Gastrocnemius medialis (tissue), 4 donors: ENCODE data around the gene OR10C1. TPM values are rescaled to one million over a fixed set of nuclear protein-coding genes. Genes with fewer than 3 reads are reported as not detected.

Source experiments
- ATAC-seq, 2 donors: fragments of 150-250 bp; one replicate each; pipeline ENCODE4 v1.9.1; 2016
- DNase-seq, 2 donors: peaks; one replicate each; pipeline ENCODE4 v3.0.0-alpha.2; 2019
- H3K27ac ChIP-seq, 4 donors: fragments of 200-600 bp; sonication (generic); 1 replicate in 1 of 4; 2 replicates in 3 of 4; pipeline ENCODE4 v1.5.1; 2016 to 2018; ENCODE audit warnings: mild to moderate bottlenecking in 2 of 4, moderate library complexity in 1 of 4
- H3K27me3 ChIP-seq, 3 donors: fragments of 200-600 bp; sonication (generic) in 2 of 3; 1 replicate in 1 of 3; 2 replicates in 2 of 3; pipeline versions ENCODE4 v1.5.1 to v1.6.0; 2016 to 2019; ENCODE audit warnings: mild to moderate bottlenecking in 1 of 3, moderate library complexity in 1 of 3
- H3K36me3 ChIP-seq, 2 donors: fragments of 200-600 bp; sonication (generic) in 1 of 2; one replicate each; pipeline ENCODE4 v1.5.1; 2017 to 2018
- H3K4me1 ChIP-seq, 2 donors: fragments of 200-600 bp; sonication (generic) in 1 of 2; one replicate each; pipeline ENCODE4 v1.5.1; 2016 to 2017; ENCODE audit warnings: mild to moderate bottlenecking in 2 of 2
- H3K4me3 ChIP-seq, 4 donors: fragments of 200-600 bp; sonication (generic) in 3 of 4; 1 replicate in 1 of 4; 2 replicates in 3 of 4; pipeline ENCODE4 v1.5.1; 2016 to 2019; ENCODE audit warnings: mild to moderate bottlenecking in 2 of 4
- H3K9me3 ChIP-seq, 3 donors: fragments of 200-600 bp; sonication (generic) in 2 of 3; 1 replicate in 1 of 3; 2 replicates in 2 of 3; pipeline ENCODE4 v1.5.1; 2016 to 2019
- POLR2A ChIP-seq, 2 donors: fragments of 450-650 bp; IDR thresholded peaks; one replicate each; pipeline ENCODE4 v1.6.1; 2017; ENCODE audit warnings: antibody characterized with exemption in 2 of 2, mild to moderate bottlenecking in 2 of 2, moderate library complexity in 2 of 2
- in situ Hi-C, 4 donors: fragments of 200-750 bp; cut with MboI; loops; one replicate each; pipeline versions ENCODE4 v1.15.0 to v1.8.0; 2017; ENCODE audit warnings: low sequenced_read_pairs in 4 of 4
- intact Hi-C: fragments of 100-400 bp; cut with DNase I; formaldehyde crosslinking; loops from one replicate; pipeline ENCODE4 v1.15.1; 2023; ENCODE audit warnings: low total_unique reads
- total RNA-seq, 4 donors: library from RNA; depleted of rRNA; stranded (reverse); fragments of >200 nt; gene quantifications; one replicate each; pipeline versions ENCODE4 v1.1.0 to v1.2.3, GENCODE V29; 2016
- TF ChIP-seq, protein P1 (sequence below), 5 experiments: fragments of 450-650 bp in 3 of 5; fragments of 200-600 bp in 2 of 5; sonication (generic) in 2 of 5; IDR thresholded peaks in 4 of 5; conservative IDR thresholded peaks in 1 of 5; 1 replicate in 4 of 5; 2 replicates in 1 of 5; pipeline ENCODE4 v1.5.1; 2016 to 2019; ENCODE audit warnings: antibody characterized with exemption in 5 of 5, mild to moderate bottlenecking in 3 of 5, moderate library complexity in 3 of 5

OR10C1 gene
- total RNA-seq, 4 donors from 2014 or later: not detected

DNA sequence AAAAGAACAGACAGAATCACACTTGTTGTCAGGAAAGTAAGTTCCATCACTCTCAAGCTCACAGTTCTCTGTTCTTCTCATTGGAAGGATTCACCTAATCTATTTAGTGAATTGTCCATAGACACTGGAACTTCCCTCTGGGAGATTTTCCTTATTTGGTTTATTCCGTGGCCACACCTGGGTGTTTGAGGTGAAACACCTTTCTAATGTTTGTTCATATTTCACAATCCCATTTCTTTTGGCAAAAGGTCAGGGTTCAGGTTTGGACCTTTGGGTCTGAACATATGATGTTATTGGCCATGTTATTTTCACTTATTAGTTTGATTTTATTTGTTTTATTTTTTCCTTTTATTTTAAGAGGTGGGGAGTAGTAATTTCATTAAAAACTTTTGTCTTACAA is 44.6 kb downstream of the OR10C1 start:
- Histone ChIP-seq H3K36me3 (no peaks in the 10 kb centered on the region), H3K4me1 (no peaks in the 10 kb centered on the region), H3K27me3 (no peaks in the 10 kb centered on the region), H3K9me3 (no peaks in the 10 kb centered on the region), H3K4me3 (no peak overlapping the region), H3K27ac (no peak overlapping the region)
- intact Hi-C loops: no loop called here
- in situ Hi-C loops: no loop called here
- ATAC-seq (no peak), DNase-seq (no peak)
- TF ChIP-seq POLR2A (IDR thresholded peaks at IDR 0.05): no peak
- TF ChIP-seq, protein P1, sequence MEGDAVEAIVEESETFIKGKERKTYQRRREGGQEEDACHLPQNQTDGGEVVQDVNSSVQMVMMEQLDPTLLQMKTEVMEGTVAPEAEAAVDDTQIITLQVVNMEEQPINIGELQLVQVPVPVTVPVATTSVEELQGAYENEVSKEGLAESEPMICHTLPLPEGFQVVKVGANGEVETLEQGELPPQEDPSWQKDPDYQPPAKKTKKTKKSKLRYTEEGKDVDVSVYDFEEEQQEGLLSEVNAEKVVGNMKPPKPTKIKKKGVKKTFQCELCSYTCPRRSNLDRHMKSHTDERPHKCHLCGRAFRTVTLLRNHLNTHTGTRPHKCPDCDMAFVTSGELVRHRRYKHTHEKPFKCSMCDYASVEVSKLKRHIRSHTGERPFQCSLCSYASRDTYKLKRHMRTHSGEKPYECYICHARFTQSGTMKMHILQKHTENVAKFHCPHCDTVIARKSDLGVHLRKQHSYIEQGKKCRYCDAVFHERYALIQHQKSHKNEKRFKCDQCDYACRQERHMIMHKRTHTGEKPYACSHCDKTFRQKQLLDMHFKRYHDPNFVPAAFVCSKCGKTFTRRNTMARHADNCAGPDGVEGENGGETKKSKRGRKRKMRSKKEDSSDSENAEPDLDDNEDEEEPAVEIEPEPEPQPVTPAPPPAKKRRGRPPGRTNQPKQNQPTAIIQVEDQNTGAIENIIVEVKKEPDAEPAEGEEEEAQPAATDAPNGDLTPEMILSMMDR (IDR thresholded peaks at IDR 0.05 in 4 of 5, conservative IDR thresholded peaks at IDR 0.05 in 1 of 5): no peak

DNA sequence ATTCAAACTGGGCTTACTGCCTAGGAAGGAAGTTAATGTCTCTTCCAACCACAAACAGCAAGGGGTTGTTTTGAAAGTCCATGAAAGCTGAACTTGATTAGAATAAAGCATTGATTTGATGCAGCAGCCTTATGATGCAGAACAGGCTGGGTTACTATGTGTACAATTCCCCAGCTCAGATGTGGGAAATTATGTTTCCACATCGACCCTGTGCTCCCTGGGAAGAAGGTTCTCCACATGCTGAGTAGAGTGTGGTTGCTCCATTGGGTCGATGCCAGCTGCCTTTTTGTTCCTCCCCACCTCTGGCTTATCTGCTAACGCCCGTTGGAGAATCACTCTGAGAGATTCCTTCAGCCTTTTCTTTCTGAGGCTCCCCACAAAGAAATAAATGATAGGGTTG is 47.5 kb downstream of the OR10C1 start:
- Histone ChIP-seq H3K4me3 (no peak overlapping the region), H3K36me3 (no peaks in the 10 kb centered on the region), H3K4me1 (no peaks in the 10 kb centered on the region), H3K27ac (no peak overlapping the region), H3K9me3 (no peaks in the 10 kb centered on the region), H3K27me3 (no peaks in the 10 kb centered on the region)
- in situ Hi-C loops (no loop called here), intact Hi-C loops (no loop called here)
- ATAC-seq (no peak), DNase-seq (no peak)
- TF ChIP-seq POLR2A (IDR thresholded peaks at IDR 0.05): no peak

GRCh38 chr6:29487131-29487530 is 48.0 kb downstream of the OR10C1 start:
- ATAC-seq: no peak
- no peak for TF ChIP-seq POLR2A (IDR thresholded peaks at IDR 0.05)
- TF ChIP-seq, protein P1 (IDR thresholded peaks at IDR 0.05 in 4 of 5, conservative IDR thresholded peaks at IDR 0.05 in 1 of 5): no peak

GRCh38 chr6:29487660-29488059 is 48.6 kb downstream of the OR10C1 start, which contains the start of gene MAS1L:
Gene MAS1L (minus strand): TSS chr6:29487956. CDS start chr6:29487902, 54 bp downstream.
- H3K4me3 ChIP-seq: no peak within 1 kb of the TSS
- no peaks in the 10 kb centered on the region for H3K36me3 ChIP-seq
- no peaks in the 10 kb centered on the region for H3K4me1 ChIP-seq
- TF ChIP-seq, protein P1 (IDR thresholded peaks at IDR 0.05 in 4 of 5, conservative IDR thresholded peaks at IDR 0.05 in 1 of 5): no peak
- TF ChIP-seq POLR2A (IDR thresholded peaks at IDR 0.05): no peak
- no peak within 1 kb of the TSS for H3K27ac ChIP-seq
- intact Hi-C loops: no loop called here
- no peaks in the 10 kb centered on the region for H3K9me3 ChIP-seq
- H3K27me3 ChIP-seq: no peaks in the 10 kb centered on the region
- ATAC-seq: no peak
- in situ Hi-C loops: no loop called here
- DNase-seq: no peak

More at GRCh38 chr6:29487131-29487530, 48.0 kb downstream of the OR10C1 start:
- intact Hi-C loops: no loop called here
- Histone ChIP-seq H3K9me3 (no peaks in the 10 kb centered on the region), H3K4me1 (no peaks in the 10 kb centered on the region), H3K36me3 (no peaks in the 10 kb centered on the region), H3K4me3 (no peak overlapping the region), H3K27me3 (no peaks in the 10 kb centered on the region), H3K27ac (no peak overlapping the region)
- no peak for DNase-seq
- in situ Hi-C loops: no loop called here

GRCh38 chr6:29488874-29489273 is 49.8 kb downstream of the OR10C1 start:
- Histone ChIP-seq H3K27ac (no peak overlapping the region), H3K4me3 (no peak overlapping the region), H3K4me1 (no peaks in the 10 kb centered on the region), H3K9me3 (no peaks in the 10 kb centered on the region), H3K27me3 (no peaks in the 10 kb centered on the region), H3K36me3 (no peaks in the 10 kb centered on the region)
- in situ Hi-C loops (no loop called here), intact Hi-C loops (no loop called here)
- TF ChIP-seq, protein P1 (IDR thresholded peaks at IDR 0.05 in 4 of 5, conservative IDR thresholded peaks at IDR 0.05 in 1 of 5): no peak
- no peak for TF ChIP-seq POLR2A (IDR thresholded peaks at IDR 0.05)
- DNase-seq: no peak
- ATAC-seq: no peak
